Prostate gland (tissue), 2 donors: ENCODE results near the gene MFAP2. TPM values are rescaled to one million over a fixed set of nuclear protein-coding genes. Genes with fewer than 3 reads are reported as not detected.

Experiments used
- DNase-seq: peaks from one replicate; pipeline ENCODE4 v3.0.0-alpha.2; 2019; ENCODE audit warnings: low spot score
- H3K27ac ChIP-seq, 2 donors: fragments of 200-600 bp; sonication (generic); 2 replicates each; pipeline ENCODE4 v1.5.1; 2017 to 2019
- H3K27me3 ChIP-seq: fragments of 200-600 bp; sonication (generic); replicated peaks from 2 replicates; pipeline ENCODE4 v1.5.1; 2019; ENCODE audit not compliant: insufficient read depth
- H3K36me3 ChIP-seq, 2 donors: fragments of 200-600 bp; sonication (generic); 1 replicate in 1 of 2; 2 replicates in 1 of 2; pipeline versions ENCODE4 v1.5.1 to v1.8.1; 2017 to 2019
- H3K4me1 ChIP-seq: fragments of 200-600 bp; sonication (generic); replicated peaks from 2 replicates; pipeline ENCODE4 v1.5.1; 2019
- H3K4me3 ChIP-seq, 2 donors: fragments of 200-600 bp; sonication (generic); 2 replicates each; pipeline ENCODE4 v1.5.1; 2017 to 2019
- H3K9me3 ChIP-seq: fragments of 200-600 bp; sonication (generic); 2 replicates; pipeline ENCODE4 v1.5.1; 2017
- CTCF ChIP-seq, 4 experiments: fragments of 200-600 bp in 2 of 4; fragments of 450-650 bp in 2 of 4; sonication (generic) in 2 of 4; IDR thresholded peaks; 1 replicate in 3 of 4; 2 replicates in 1 of 4; pipeline ENCODE4 v1.5.1; 2016 to 2019; ENCODE audit warnings: antibody characterized with exemption in 4 of 4, mild to moderate bottlenecking in 2 of 4, moderate library complexity in 2 of 4
- POLR2A ChIP-seq: fragments of 450-650 bp; IDR thresholded peaks from one replicate; pipeline ENCODE4 v1.6.1; 2016; ENCODE audit warnings: antibody characterized with exemption, mild to moderate bottlenecking
- POLR2AphosphoS5 ChIP-seq: sonication (generic); formaldehyde crosslinking; IDR thresholded peaks from one replicate; pipeline ENCODE4 v1.6.1; 2017; ENCODE audit warnings: antibody characterized with exemption
- WGBS: methylation state at CpG from one replicate; pipeline ENCODE4 v1.1.5; 2018; 5-methylcytosine and 5-hydroxymethylcytosine counted together
- intact Hi-C: fragments of 100-400 bp; cut with DNase I; formaldehyde crosslinking; loops from one replicate; pipeline ENCODE4 v1.14.2; 2022
- total RNA-seq, 2 donors: library from RNA; depleted of rRNA; stranded (reverse); fragments of >200 nt; gene quantifications; one replicate each; pipeline ENCODE4 v1.1.0, GENCODE V29; 2016

MFAP2 gene
- total RNA-seq, 2 donors from 2014 or later, result 6.3 to 31.0 TPM

DNA sequence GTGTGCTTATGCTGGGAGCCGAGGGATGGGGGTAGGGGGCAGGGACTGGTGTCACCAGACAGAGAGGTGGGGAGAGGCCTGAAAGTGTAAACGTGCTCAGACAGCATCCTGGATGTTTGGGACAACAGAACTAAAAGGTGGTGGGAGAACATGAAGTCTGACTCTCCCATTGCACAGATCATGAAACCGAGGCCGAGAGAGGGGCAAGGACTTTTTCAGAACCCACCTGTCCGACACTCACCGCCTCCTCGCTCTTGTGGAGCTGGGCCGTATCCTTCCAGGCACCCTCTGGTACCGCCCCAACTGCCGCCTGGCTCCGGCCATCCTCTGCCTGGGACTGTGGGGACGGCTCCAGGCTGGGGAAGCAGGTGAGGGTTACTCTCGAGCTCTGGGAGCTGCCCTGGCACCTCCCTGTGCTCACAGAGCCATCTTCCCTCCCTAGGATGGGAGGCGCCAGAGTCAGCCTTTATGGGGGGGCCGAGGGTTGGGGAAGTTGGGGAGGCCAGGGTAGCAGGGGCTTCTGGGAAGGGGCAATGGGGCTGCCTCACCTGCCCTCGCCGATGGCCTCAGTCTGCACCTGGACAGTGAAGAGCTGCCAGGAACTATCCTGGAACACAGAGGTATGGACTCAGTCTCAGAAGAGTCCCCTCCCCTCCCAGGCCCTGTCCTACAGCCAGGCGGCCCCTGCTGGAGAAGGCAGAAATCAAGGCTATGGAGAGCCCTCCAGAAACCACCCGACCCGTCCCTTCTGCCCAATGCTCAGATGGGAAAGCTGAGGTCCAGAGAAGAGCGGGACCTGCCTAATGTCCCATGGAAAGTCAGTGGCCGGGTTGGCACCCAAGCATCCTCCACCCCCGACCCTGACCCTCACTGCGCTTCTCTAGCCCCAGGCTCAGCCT, 24.3 kb upstream of the MFAP2 start:
- WGBS, result 88% methylated on average over 24 of the region's 24 CpGs
- DNase-seq, result no peak
- intact Hi-C loops, result no loop called here
- Histone ChIP-seq H3K4me3 (no peak overlapping the region), H3K9me3 (no peaks in the 10 kb centered on the region), H3K36me3 (peaks cover 0 to 4% of the 10 kb centered on the region in 2 donors), H3K27ac (no peak overlapping the region), H3K4me1 (no peaks in the 10 kb centered on the region), H3K27me3 (no peaks in the 10 kb centered on the region)
- TF ChIP-seq POLR2AphosphoS5, result no peak
- no peak for TF ChIP-seq CTCF (IDR thresholded peaks at IDR 0.05)
- TF ChIP-seq POLR2A, result no peak

DNA sequence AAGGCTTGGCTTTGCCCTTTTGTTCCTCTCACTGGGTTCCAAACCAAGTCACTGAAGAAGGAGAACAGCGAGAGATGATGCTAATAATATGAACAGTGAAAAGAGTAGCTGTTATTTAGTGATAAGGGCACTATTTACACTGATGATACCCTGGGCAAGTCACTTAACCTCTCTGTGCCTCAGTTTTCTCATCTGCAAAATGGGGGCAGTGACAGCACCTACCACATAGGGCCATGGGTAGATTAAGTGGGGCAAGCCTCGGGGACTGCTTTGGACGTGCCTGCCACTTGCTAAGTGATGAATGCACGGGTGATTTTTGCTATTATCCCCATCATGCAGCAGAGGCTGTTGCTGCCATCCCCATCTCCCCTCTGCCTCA, 22.1 kb upstream of the MFAP2 start:
- no peak overlapping the region for H3K4me3 ChIP-seq
- TF ChIP-seq CTCF (IDR thresholded peaks at IDR 0.05) (no peak), POLR2AphosphoS5 (no peak), POLR2A (no peak)
- H3K9me3 ChIP-seq, result no peaks in the 10 kb centered on the region
- no peaks in the 10 kb centered on the region for H3K4me1 ChIP-seq
- H3K36me3 ChIP-seq, result peaks cover 0 to 4% of the 10 kb centered on the region in 2 donors
- H3K27me3 ChIP-seq, result no peaks in the 10 kb centered on the region
- 95% methylated on average over 4 of the region's 4 CpGs for WGBS
- DNase-seq, result no peak
- no peak overlapping the region for H3K27ac ChIP-seq
- intact Hi-C loops, result no loop called here

DNA sequence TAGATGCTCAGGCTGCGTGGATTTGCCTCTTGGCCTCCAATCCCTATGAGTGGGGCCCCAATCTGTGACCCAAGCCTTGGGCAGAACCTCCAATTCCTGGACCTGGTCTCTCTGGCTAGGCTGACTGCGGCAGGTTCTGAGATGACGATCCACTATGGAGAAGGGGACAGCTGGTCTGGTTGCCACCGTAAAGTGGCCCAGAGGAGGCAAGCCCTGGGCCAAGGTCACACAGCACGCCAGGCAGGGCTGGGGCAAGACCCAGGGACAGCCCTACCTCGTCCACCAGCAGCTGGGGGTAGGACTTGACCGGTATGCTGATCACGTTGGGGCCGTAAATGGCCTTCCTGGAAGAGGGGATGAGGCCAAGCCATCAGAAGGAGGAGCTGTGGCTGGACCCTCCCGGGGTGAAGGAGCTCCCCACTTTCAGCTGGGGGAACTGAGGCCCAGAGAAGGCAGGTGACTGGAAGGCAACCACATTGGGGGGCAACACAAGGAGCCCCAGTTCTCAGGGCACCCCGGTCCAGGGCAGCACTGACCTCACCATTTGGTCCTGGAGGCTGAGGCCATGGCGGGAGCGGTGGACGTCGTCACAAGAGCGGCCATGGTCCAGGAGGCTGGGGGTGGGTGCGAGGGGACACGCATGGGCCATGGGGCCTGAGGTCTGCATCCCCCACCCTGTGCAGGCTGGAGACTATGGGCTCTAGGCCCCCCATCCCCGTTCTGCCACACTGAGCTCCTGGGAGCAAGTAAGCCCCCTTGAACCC, 21.5 kb upstream of the MFAP2 start:
- 96% methylated on average over 18 of the region's 19 CpGs for WGBS
- no peak overlapping the region for H3K27ac ChIP-seq
- peaks cover 0 to 4% of the 10 kb centered on the region in 2 donors for H3K36me3 ChIP-seq
- DNase-seq, result no peak
- intact Hi-C loops, result no loop called here
- H3K27me3 ChIP-seq, result no peaks in the 10 kb centered on the region
- no peaks in the 10 kb centered on the region for H3K9me3 ChIP-seq
- H3K4me3 ChIP-seq, result no peak overlapping the region
- TF ChIP-seq CTCF (IDR thresholded peaks at IDR 0.05) (no peak), POLR2A (no peak), POLR2AphosphoS5 (no peak)
- no peaks in the 10 kb centered on the region for H3K4me1 ChIP-seq

- TF ChIP-seq POLR2AphosphoS5, result no peak
- TF ChIP-seq CTCF (IDR thresholded peaks at IDR 0.05), result no peak
- no peak for TF ChIP-seq POLR2A
- Histone ChIP-seq H3K4me3 (no peak overlapping the region), H3K4me1 (no peaks in the 10 kb centered on the region), H3K36me3 (peaks cover 0 to 4% of the 10 kb centered on the region in 2 donors), H3K27ac (no peak overlapping the region), H3K9me3 (no peaks in the 10 kb centered on the region), H3K27me3 (no peaks in the 10 kb centered on the region)
- intact Hi-C loops, result no loop called here
- DNase-seq, result no peak
- WGBS, result 94% methylated on average over 8 of the region's 8 CpGs
Observed at GRCh38 chr1:16999863-17000262, 19.4 kb upstream of the MFAP2 start.
